HG02763 (cell line): ENCODE data around the gene MCF2.
"Not testable (repeated sequence)": the region's sequence is repeated elsewhere in the genome, so short reads cannot be mapped to it uniquely, and the experiment has no call there.

Source experiments
- ATAC-seq: cut with Tn5 transposase; IDR thresholded peaks from one replicate; pipeline ENCODE4 v1.9.1; 2021; ENCODE audit warnings: mild to moderate bottlenecking, moderate library complexity; ENCODE audit not compliant: unreplicated experiment

MCF2 gene, protein sequence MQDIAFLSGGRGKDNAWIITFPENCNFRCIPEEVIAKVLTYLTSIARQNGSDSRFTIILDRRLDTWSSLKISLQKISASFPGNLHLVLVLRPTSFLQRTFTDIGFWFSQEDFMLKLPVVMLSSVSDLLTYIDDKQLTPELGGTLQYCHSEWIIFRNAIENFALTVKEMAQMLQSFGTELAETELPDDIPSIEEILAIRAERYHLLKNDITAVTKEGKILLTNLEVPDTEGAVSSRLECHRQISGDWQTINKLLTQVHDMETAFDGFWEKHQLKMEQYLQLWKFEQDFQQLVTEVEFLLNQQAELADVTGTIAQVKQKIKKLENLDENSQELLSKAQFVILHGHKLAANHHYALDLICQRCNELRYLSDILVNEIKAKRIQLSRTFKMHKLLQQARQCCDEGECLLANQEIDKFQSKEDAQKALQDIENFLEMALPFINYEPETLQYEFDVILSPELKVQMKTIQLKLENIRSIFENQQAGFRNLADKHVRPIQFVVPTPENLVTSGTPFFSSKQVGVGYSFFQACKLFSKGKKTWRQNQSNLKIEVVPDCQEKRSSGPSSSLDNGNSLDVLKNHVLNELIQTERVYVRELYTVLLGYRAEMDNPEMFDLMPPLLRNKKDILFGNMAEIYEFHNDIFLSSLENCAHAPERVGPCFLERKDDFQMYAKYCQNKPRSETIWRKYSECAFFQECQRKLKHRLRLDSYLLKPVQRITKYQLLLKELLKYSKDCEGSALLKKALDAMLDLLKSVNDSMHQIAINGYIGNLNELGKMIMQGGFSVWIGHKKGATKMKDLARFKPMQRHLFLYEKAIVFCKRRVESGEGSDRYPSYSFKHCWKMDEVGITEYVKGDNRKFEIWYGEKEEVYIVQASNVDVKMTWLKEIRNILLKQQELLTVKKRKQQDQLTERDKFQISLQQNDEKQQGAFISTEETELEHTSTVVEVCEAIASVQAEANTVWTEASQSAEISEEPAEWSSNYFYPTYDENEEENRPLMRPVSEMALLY

DNA sequence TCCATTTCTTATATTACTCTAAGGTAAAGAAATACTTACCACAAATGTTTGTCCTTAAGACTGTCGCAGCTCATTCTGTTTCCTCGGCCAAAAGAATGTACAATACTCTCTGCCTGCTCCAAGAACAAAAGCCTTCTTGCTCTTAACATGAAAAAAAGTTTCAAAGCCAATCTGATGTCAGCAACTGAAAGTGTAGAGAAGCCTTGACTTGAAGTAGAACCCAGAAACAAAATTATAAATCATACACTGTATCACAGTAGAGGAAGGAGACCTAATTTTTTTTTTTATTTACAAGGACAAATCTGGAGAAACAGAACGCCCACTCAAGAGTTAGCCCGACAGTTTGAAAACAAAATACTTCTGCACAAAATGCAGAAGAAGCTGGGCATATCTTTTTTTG lies at the start of gene MCF2:
Gene MCF2, minus strand, starts transcription at position 101 of the 400 bp plus-strand sequence. CDS start 56,423 bp downstream, outside the sequence.
- ATAC-seq = no peak

DNA sequence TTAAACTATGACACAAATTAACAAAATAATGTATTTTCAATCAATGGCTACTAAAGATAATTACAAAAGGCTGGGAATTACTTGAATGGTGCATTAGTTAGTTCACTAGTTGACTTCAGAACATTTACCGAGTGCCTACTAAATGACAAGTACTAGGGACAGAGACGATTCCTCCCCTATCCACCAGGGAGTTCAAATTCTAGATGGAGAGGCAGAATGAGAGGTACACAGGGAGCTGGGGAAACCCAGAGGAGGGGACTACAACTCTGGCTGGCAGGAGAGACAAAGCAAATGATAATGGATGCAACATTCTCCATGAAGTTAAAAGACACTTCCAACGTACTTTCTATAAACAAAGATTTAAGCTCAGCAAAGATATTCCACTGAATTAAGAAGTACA lies 43.1 kb upstream of the MCF2 start:
- ATAC-seq = no peak

DNA sequence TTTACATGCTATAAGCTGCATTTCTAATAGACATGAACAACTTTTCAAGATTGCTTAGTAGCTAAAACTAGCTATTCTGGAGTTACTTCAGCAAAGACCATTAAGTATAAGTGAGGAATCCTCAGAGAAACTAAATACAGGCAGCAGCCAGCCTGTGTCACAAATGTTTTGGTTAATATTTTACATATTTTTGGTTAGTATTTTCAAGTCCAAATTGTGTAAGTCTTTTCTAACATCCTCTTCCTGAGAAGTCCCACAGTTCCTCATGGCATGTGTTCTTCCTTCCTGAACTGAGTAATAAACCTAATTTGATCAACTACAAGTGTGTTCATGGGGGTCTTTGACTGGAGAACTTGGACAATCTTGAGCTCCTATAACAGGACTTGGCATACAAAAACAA lies 42.4 kb upstream of the MCF2 start:
- ATAC-seq = no peak

DNA sequence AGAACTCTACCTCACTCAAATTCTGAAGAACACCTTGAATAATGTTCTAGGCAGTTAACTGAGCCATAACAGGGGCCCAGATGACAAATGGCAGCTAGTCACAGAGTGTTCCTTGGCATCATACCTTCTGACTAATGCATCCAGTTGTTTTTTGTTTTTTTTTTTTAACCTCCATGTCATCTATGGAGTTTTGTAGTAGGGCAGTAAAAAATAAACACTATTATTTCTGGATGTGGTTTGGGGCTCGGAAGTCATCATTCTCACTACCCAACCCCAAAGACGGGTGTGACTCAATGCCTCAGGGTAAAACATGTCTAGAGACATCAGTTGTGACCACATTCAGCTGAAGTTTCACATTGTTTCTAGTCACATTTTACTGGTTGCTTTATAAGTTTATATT lies 31.2 kb upstream of the MCF2 start:
- ATAC-seq = peak; percentile 80

DNA sequence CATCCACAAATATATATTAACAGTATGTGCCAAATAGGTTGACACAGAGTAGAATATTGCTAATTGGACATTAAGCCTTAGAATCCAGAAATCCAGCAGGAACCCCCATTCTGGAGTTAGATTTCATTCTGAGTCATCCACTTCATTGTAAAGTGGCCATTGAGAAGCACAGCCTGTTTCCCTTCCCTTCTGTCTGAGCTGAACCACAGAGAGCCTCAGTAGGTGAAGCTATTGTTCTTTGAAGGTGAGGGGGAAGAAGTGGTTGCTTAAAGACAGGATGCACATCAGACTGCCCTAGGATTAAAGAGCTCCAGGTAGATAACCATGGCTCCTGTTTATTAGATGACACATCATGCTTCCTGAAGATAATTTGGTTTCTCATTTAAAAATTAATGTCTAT lies 30.6 kb upstream of the MCF2 start:
- ATAC-seq = no peak

DNA sequence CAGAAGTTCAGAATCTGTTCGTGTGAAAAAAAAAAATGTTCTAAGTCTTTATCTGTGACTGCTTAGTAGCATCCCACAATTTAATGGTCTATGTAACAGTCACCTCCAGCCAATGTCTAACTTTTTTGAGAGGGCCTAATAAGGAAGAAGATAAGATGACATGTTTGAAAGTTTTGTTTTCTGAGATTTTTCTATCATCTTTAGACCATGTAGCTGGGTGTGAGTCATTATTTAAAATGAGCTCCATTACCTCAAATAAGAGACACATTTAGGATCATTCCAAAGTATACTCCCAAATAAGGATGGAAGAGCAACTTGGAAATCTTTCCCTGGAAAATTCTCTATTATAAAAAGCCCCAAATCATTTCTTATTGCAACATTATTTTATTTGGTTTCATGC lies 28.2 kb upstream of the MCF2 start:
- no peak for ATAC-seq

DNA sequence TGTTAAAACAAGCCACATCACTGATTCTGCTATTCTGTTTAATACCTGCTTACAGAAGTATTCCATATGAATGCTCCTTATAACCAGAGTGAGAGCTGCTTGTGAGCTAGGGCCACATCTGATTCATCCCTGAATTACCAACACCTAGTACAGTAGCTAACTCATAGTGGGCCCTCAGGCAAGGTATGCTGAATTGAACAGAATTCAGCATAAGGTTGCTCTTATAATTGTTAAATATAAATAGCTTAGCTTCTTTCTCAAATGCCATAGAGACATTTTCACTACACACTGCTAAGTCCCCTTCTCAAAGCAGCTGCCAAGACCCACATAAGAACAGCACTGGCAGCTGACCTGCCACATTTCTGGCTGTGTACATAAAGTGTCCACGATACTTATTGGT lies 27.0 kb upstream of the MCF2 start:
- no peak for ATAC-seq

DNA sequence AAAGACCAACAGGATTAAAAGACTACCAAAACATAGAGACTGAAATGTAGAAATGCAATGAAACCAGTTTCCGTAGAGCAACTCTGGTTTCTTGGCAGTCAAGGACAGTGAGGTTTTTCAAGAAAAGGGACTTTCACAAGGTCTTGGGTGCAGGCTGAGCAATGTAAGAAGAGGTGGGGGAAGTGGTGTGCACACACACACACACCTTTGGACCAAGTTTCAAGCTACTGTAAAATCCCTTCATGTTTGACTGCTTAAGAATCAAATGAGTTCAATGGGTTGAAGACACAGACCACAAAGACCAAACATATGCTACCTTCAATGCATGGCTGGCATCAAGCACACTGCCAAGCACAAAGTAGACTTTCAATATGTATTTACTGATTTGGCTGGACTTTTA lies 17.8 kb upstream of the MCF2 start:
- peak; percentile 85 for ATAC-seq

DNA sequence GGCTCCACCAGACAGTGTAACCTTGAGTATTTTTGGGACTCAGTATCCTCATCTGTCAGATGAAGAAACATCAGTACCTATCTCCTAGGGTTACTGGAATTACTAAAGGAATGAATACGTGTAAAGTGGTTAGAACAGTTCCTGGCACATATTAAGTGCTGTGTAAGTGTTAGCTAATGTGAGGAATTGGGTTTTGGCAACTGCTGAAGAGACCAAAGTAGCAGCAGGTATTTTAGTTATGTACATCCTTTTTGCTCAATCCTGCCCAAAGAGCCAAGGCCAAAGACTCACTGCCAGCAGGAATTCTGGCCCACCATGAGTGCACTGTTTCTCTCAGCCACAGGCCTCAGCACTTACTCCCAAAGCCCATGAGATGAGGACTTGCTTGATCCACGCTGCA lies 16.7 kb upstream of the MCF2 start:
- ATAC-seq = no peak

DNA sequence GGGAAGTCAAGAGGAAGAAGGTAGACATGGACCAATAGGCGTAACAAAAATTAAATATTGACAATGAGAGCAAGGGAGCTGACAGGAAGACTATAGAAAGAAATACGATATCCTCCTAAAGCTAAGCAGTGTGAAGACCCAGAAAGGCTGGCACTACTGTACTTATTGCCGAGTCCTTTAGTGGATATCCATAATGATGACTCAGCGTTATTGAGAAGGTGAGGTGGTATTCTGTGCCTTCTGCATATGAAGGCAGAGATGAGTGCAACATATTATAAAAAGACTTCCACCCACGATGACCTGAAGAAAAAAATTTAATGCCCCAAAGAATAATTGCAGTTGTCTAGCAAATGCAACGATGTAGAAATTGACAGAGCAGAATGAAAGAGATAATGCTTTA lies 13.0 kb upstream of the MCF2 start:
- no peak for ATAC-seq

DNA sequence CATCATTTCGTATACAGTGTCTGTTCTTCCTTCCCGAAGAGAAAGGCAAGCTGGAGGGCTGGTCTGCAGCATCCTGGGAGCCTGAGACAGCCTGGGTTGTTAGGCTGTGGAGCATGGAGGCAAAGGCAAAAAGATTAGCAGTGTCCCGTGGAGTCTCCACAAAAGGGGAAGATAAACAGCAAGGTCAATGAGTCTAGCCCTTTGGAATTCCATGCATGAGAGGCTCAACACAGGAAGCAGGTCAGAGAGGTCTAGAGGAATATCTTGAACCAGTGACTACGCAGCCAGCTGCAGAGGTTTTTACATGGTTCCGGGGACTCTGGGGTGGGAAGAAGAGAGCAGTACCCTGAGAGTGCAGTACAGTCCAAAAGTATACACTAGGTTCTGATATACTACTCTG lies 12.2 kb upstream of the MCF2 start:
- no peak for ATAC-seq

DNA sequence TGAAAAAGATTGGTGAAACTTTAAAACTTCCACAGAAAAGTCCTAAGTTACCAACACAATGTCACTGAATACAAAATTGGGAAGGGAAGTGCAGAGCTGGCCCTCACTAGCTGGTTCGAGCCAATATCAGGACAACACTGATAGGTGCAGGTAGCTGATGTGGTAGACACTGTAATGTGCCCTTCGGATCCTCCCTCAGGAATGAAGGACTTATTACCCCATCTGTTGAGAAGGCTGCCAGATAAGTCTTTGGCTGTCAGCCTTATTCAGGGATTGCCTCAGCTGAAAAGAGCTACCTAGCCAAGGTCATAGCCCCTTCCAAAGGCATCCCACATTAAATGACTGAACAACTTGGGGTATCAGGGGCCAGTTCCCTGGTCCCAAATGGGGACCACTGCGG lies 5.3 kb downstream of the MCF2 start:
- no peak for ATAC-seq

DNA sequence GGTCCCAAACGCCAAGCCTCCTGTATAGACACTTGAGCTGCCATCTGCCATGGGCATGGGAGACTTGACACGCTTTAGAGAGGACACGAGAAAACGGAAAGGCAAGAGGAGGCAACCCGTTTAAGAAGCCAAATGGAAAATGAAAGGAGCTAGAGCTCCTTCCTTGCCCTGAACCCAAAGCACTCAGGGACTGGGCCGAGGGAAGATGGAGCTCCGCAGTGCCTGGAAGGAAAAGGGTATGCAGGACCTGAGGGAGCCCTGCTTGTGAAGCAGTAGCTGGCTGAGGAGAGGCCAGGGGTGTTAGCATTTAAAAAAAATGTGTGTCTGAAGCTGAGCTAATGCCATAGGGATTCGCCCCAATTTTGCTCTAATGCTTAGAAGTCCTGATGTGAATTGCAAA lies 15.1 kb downstream of the MCF2 start:
- ATAC-seq = no peak

DNA sequence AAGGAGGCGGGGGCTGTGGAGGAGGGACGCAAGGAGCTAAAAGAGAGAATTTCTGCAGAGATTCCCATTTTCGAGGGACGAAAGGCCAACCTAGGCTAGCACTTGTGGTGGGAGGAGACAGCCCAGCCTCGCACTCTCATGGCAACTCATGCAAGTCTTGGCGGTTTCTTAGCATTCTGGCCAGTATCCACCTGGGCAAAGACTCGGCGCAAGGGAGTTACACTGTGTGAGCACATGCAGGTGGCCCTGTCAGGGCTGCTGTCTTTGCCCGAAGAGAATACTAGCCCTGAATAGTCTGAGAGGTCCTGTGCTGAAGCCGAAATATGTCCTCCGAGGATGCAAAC lies 15.5 kb downstream of the MCF2 start:
- peak; percentile 46 for ATAC-seq

DNA sequence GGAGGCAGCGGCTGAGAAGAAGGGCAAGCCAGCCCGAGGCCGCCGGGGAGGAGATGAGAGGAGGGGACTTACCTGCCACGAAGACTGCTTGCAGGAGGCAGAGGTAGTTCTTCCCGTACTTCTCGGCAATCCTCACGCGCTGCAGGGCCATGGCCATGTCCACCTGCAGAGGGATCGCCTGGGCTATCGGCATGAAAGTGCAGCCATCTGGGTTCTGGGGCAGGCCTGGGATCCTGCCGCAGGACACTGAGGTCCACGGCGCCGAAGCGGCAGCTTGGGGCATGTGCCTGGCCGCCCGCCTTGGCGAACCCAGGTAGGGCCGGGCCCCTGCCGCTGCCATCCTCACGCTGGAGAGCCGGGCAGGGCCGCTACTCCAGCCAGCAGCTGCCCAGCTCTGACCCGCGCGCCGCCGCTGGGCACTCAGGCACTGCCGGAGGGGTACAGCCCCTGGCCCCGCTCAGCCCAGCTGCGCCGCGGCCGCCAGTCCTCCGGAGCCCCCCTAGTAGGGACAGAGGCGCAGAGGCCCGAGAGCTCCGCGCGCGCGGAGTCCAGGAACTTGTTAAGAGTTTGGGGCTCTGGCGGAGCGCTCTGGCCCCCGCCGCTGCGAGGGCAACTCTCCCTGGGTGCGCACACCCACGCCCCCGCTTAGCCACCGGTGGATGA lies 16.0 kb downstream of the MCF2 start:
- peak; percentile 37 for ATAC-seq

DNA sequence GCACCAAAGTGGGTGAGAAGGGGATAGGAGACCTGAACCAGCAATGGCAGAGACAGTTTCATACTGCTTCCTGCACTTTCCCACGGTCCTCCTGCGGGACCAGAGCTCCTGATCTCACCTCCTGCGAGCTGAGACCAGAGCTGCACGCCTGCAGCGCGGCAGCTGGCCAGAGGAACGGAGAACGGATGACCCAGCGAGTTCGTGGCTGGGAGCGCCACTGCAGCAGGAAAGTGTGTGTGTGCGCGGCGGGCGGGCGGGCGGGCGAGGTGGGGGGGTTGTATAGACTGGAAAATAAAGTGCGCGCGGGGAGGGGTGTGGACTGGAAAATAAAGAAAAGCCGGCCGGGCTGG lies 16.5 kb downstream of the MCF2 start:
- no peak for ATAC-seq

DNA sequence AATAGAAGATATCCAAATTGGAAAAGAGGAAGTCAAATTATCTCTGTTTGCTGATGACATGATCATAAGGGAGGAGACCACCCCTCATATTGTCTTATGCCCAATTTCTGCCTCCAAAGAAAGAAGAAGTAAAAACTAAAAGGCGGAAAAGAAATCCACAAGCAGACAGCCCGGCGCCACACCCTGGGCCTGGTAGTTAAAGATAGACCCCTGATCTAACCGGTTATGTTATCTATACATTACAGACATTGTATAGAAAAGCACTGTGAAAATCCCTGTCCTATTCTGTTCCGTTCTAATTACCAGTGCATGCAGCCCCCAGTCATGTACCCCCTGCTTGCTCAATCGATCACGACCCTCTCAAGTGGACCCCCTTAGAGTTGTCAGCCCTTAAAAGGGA lies 22.8 kb downstream of the MCF2 start:
- not testable (repeated sequence) for ATAC-seq

DNA sequence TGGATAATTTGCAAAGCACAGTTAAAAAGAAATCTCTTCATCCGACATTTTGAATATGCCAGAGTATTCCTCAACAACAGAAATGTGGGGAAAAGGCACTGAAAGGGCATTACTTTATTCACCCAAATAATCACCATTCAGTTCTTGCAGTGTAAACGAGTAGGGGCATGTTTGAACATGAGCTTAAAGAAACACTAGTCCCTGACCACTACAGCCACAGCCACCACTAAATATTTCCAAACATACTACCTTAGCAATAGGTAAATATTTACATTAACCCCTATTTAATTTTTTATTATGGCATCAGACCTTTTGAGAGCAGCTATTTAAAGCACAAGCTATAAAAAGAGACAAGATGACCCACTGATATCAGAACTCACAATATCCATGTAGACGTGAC lies 27.6 kb downstream of the MCF2 start:
- no peak for ATAC-seq

DNA sequence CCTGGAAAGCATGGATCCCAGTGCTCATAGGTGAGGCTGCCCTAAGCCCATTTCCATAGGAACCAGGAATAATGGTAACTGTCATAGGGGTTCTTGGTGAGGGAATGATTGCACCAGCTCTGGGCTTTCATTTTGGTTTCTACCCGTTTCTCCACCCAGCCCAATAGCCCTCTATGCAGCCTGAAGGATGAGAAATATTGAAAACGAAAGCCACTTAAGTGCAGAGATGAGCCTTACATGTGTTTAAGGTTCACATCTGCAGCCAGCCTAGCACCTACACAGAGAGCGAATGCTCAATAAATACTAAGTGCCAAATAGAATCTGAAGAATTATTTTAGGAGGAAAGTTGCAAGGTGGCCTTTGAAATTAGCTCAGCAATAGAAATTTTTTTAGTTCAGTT lies 60.4 kb downstream of the MCF2 start:
- ATAC-seq = peak; percentile 76

DNA sequence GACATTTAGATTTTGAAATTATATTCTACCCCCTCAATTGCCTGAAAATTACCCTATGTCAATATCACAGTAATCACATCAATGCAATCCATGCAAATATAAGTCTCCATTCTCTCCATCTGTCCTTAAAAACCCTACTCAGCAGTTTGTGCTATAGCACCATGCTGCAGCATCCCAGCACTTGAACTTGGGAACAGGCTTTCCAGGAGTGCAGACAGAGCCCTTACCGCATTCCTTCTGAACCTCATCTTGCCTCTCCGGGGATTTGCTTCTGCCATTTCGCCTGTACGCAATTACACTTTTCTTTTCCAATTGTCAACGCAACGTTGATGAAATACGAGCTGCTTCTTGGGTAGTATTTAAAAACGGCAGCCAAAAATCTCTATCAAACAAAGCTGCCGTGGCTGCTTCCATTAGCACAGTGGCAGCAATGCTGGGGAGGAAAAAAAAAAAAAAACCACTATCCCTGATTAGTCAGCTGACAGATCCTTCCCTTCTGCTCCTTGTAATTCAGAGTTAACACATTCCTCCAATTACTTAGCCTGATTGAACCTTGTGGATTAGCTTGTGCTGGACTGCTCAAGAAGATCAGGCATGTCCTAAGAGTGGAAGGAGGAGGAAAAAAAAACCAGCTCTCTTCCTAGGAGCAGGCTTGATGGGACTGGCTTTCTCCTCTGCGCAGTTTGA lies 65.6 kb downstream of the MCF2 start:
- no peak for ATAC-seq

DNA sequence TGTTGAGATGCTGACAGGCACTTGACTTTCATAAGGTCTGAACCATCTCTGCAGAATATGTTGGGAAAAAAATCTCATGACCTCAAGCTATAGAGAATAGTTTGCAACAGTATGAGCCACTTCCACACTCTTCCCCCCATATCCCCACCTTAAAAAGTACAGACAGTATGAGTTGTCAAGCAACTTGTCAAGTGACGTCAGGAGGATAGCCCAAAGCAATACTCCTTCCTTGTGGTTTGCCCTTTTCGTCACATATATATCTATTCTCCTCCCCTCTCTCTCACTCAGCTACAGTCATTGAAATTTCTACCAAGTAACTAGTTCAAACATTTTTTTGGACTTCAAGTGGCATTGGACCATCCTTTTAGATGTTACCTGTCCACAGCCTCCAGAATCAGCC lies 67.7 kb downstream of the MCF2 start:
- ATAC-seq = no peak
